MM.1S (cell line): ENCODE data around the gene ATP8A1.

Experiments used
- DNase-seq: peaks from one replicate; pipeline ENCODE4 v3.0.0-alpha.2; 2015
- H2AFZ ChIP-seq: fragments of 300-600 bp; sonication (generic); 2 replicates; pipeline ENCODE4 v1.6.0; 2016; ENCODE audit warnings: antibody characterized with exemption, low read length
- H3F3A ChIP-seq: fragments of 300-600 bp; sonication (generic); 2 replicates; pipeline ENCODE4 v1.6.1; 2016; ENCODE audit warnings: mild to moderate bottlenecking, antibody characterized with exemption, low read length, moderate library complexity, mixed read lengths; ENCODE audit not compliant: insufficient read depth
- H3K27ac ChIP-seq: fragments of 300-600 bp; sonication (generic); 2 replicates; pipeline ENCODE4 v1.5.1; 2016; ENCODE audit warnings: mild to moderate bottlenecking, low read length
- H3K27me3 ChIP-seq: fragments of 300-600 bp; sonication (generic); replicated peaks from 2 replicates; pipeline ENCODE4 v1.6.0; 2016; ENCODE audit warnings: low read length; ENCODE audit not compliant: insufficient read depth
- H3K36me3 ChIP-seq: fragments of 300-600 bp; sonication (generic); replicated peaks from 2 replicates; pipeline ENCODE4 v1.6.1; 2016; ENCODE audit warnings: mild to moderate bottlenecking, low read length, mixed read lengths; ENCODE audit not compliant: insufficient read depth
- H3K4me1 ChIP-seq: fragments of 300-600 bp; sonication (generic); 2 replicates; pipeline ENCODE4 v1.6.1; 2016; ENCODE audit warnings: low read length, mixed read lengths
- H3K4me2 ChIP-seq: fragments of 300-600 bp; sonication (generic); 2 replicates; pipeline ENCODE4 v1.6.0; 2016; ENCODE audit warnings: low read depth, low read length
- H3K4me3 ChIP-seq: fragments of 300-600 bp; sonication (generic); 2 replicates; pipeline ENCODE4 v1.5.1; 2016; ENCODE audit warnings: low read length, mixed read lengths
- H3K79me2 ChIP-seq: fragments of 300-600 bp; sonication (generic); 2 replicates; pipeline ENCODE4 v1.6.1; 2016; ENCODE audit warnings: mixed run types, low read length, mixed read lengths
- H3K9ac ChIP-seq: fragments of 300-600 bp; sonication (generic); 2 replicates; pipeline ENCODE4 v1.6.1; 2016; ENCODE audit warnings: low read length, mixed read lengths
- H3K9me2 ChIP-seq: fragments of 300-600 bp; sonication (generic); replicated peaks from 2 replicates; pipeline ENCODE4 v1.6.1; 2016; ENCODE audit warnings: mild to moderate bottlenecking, low read length, mixed read lengths; ENCODE audit not compliant: insufficient read depth
- H3K9me3 ChIP-seq: fragments of 300-600 bp; sonication (generic); replicated peaks from 2 replicates; pipeline ENCODE4 v1.6.1; 2016; ENCODE audit warnings: mild to moderate bottlenecking, low read length, mixed read lengths; ENCODE audit not compliant: insufficient read depth
- H4K20me1 ChIP-seq: fragments of 300-600 bp; sonication (generic); 2 replicates; pipeline ENCODE4 v1.6.1; 2016; ENCODE audit warnings: mild to moderate bottlenecking, low read length, moderate library complexity, mixed read lengths; ENCODE audit not compliant: insufficient read depth
- CTCF ChIP-seq: fragments of 300-600 bp; sonication (generic); IDR thresholded peaks from 2 replicates; pipeline ENCODE4 v1.5.1; 2016; ENCODE audit warnings: antibody characterized with exemption, low read length, mixed read lengths
- EZH2 ChIP-seq: fragments of 300-600 bp; sonication (generic); optimal IDR thresholded peaks from 2 replicates; pipeline ENCODE3; 2017; ENCODE audit warnings: low read depth, mild to moderate bottlenecking, antibody characterized with exemption, low read length, mixed read lengths
- EZH2phosphoT487 ChIP-seq: fragments of 300-600 bp; sonication (generic); IDR thresholded peaks from 2 replicates; pipeline ENCODE4 v1.6.1; 2018; ENCODE audit warnings: antibody characterized with exemption, low read length

Gene ATP8A1

GRCh38 chr4:42624551-42624950 is 32.4 kb downstream of the ATP8A1 start:
- no peak for DNase-seq
- Histone ChIP-seq H2AFZ (no peak overlapping the region), H3K9ac (no peak overlapping the region), H3K9me2 (no peaks in the 10 kb centered on the region), H3K36me3 (peaks cover 3% of the 10 kb centered on the region; the same call in 1 of the 2 replicates), H3K9me3 (no peaks in the 10 kb centered on the region), H3K79me2 (peaks cover 36% of the 10 kb centered on the region), H3K27me3 (no peaks in the 10 kb centered on the region), H3K4me1 (no peaks in the 10 kb centered on the region; the same call in 1 of the 2 replicates), H3K27ac (no peak overlapping the region), H3K4me2 (no peak overlapping the region), H3K4me3 (no peak overlapping the region), H4K20me1 (no peaks in the 10 kb centered on the region), H3F3A (no peaks in the 10 kb centered on the region)
- TF ChIP-seq CTCF: no peak

- H3K36me3 ChIP-seq: no peaks in the 10 kb centered on the region
- H3K9ac ChIP-seq: no peak overlapping the region
- no peaks in the 10 kb centered on the region for H3K9me2 ChIP-seq
- DNase-seq: no peak
- no peaks in the 10 kb centered on the region for H3K4me1 ChIP-seq
- no peak overlapping the region for H3K27ac ChIP-seq
- no peak overlapping the region for H3K4me3 ChIP-seq
- no peaks in the 10 kb centered on the region for H4K20me1 ChIP-seq
- no peaks in the 10 kb centered on the region for H3K79me2 ChIP-seq
- no peaks in the 10 kb centered on the region for H3F3A ChIP-seq
- H3K4me2 ChIP-seq: no peak overlapping the region
- no peaks in the 10 kb centered on the region for H3K9me3 ChIP-seq
- TF ChIP-seq EZH2phosphoT487 (no peak), EZH2 (no peak), CTCF (no peak)
- H2AFZ ChIP-seq: no peak overlapping the region
- no peaks in the 10 kb centered on the region for H3K27me3 ChIP-seq
These were observed 38.9 kb downstream of the ATP8A1 start for GRCh38 chr4:42618023-42618422.

DNA sequence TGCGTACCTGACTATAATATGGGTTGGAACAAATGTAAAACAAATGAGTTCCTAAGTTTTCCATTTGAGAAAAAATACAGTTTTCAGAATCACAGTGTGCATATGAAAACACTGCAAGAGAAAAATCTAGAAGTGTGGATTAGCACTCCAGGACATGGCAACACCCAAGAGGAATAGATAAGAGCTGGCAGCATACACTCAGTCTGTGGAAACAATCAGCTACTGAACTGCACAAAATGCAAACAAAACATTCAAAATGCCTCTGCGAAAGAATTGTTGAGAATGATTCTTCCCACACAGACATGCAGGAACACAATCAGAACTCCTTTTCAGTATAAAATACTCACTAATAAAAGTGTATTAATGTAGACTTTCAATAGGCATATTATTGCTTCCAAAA is 39.9 kb downstream of the ATP8A1 start:
- Histone ChIP-seq H3K4me3 (no peak overlapping the region), H3K9ac (no peak overlapping the region), H3K4me1 (no peaks in the 10 kb centered on the region), H3K27ac (no peak overlapping the region), H3K9me3 (no peaks in the 10 kb centered on the region), H4K20me1 (no peaks in the 10 kb centered on the region), H3F3A (no peaks in the 10 kb centered on the region), H3K79me2 (no peaks in the 10 kb centered on the region), H3K9me2 (no peaks in the 10 kb centered on the region), H3K36me3 (no peaks in the 10 kb centered on the region), H2AFZ (no peak overlapping the region), H3K4me2 (no peak overlapping the region), H3K27me3 (no peaks in the 10 kb centered on the region)
- TF ChIP-seq EZH2phosphoT487 (no peak), CTCF (no peak), EZH2 (no peak)
- DNase-seq: no peak

DNA sequence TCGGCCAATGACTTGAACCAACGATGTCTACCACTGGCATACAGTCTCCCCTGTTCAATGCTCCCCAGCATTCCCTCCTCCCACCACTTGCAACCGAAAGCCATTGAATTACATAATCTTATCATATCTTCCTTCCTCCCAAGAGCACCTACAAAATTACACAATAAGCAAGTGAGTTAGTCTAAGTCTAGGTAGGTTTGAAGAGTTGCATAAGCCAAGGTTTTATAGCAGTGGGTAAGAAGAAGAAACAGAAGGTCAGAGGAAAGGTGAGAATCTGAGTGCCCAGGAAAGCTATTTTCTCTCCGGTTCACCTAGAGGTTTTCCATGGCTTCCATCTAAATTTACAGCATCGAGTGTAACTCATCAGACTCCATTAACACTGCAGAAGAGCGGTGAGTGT is 40.3 kb downstream of the ATP8A1 start:
- Histone ChIP-seq H3K27ac (no peak overlapping the region), H3K9me2 (no peaks in the 10 kb centered on the region), H3K79me2 (no peaks in the 10 kb centered on the region), H3K36me3 (0 out of 2 replicates have a peak, but pooled peaks cover 3% of the 10 kb centered on the region), H3K9me3 (no peaks in the 10 kb centered on the region), H2AFZ (no peak overlapping the region), H3K9ac (no peak overlapping the region), H3K27me3 (no peaks in the 10 kb centered on the region), H3F3A (no peaks in the 10 kb centered on the region), H3K4me2 (no peak overlapping the region), H4K20me1 (no peaks in the 10 kb centered on the region), H3K4me3 (no peak overlapping the region), H3K4me1 (no peaks in the 10 kb centered on the region)
- no peak for DNase-seq
- no peak for TF ChIP-seq CTCF
- no peak for TF ChIP-seq EZH2
- TF ChIP-seq EZH2phosphoT487: no peak
